ENCODE measurements around the gene CHD3. TPM values are rescaled to one million over a fixed set of nuclear protein-coding genes. Genes with fewer than 3 reads are reported as not detected.
A peak's percentile ranks its signal among the peaks of the same experiment; 100 is the strongest.

The CHD3 gene
- total RNA-seq, 2 donors from 2014 or later: 80.6 to 171 TPM

DNA sequence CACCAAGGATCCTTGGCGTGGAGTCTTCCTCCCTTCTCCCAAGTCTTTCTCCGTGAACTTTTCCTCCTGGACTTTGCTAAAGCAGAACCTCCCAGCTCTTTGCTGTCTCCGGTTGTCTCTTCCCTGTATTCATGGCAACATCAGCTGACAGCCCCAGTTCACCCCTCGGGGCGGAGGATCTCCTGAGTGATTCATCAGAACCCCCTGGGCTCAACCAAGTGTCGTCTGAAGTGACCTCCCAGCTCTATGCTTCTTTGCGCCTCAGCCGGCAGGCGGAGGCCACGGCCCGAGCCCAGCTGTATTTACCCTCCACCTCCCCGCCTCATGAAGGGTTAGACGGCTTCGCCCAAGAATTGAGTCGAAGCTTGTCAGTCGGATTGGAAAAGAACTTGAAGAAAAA lies 44.4 kb downstream of the CHD3 start:
- H3K27ac ChIP-seq: peak overlapping the region in 1 of 2 donors; percentile 72
- peaks cover 10% of the 10 kb centered on the region for H3K36me3 ChIP-seq
- TF ChIP-seq, protein P1, sequence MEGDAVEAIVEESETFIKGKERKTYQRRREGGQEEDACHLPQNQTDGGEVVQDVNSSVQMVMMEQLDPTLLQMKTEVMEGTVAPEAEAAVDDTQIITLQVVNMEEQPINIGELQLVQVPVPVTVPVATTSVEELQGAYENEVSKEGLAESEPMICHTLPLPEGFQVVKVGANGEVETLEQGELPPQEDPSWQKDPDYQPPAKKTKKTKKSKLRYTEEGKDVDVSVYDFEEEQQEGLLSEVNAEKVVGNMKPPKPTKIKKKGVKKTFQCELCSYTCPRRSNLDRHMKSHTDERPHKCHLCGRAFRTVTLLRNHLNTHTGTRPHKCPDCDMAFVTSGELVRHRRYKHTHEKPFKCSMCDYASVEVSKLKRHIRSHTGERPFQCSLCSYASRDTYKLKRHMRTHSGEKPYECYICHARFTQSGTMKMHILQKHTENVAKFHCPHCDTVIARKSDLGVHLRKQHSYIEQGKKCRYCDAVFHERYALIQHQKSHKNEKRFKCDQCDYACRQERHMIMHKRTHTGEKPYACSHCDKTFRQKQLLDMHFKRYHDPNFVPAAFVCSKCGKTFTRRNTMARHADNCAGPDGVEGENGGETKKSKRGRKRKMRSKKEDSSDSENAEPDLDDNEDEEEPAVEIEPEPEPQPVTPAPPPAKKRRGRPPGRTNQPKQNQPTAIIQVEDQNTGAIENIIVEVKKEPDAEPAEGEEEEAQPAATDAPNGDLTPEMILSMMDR (IDR thresholded peaks at IDR 0.05): no peak
- no peaks in the 10 kb centered on the region for H3K27me3 ChIP-seq (replicated peaks; ENCODE audit: insufficient read depth)
- no peak for ATAC-seq (ENCODE audit: insufficient number of reproducible peaks, low FRiP score, low read depth)
- H3K9me3 ChIP-seq: no peaks in the 10 kb centered on the region
- no peak for DNase-seq (ENCODE audit: low spot score)
- peak overlapping the region; percentile 98 for H3K4me3 ChIP-seq
- H3K4me1 ChIP-seq (ENCODE audit: control insufficient read depth in 1 of 2, low read depth in 2 of 2): peaks cover 14 to 28% of the 10 kb centered on the region in 2 donors

DNA sequence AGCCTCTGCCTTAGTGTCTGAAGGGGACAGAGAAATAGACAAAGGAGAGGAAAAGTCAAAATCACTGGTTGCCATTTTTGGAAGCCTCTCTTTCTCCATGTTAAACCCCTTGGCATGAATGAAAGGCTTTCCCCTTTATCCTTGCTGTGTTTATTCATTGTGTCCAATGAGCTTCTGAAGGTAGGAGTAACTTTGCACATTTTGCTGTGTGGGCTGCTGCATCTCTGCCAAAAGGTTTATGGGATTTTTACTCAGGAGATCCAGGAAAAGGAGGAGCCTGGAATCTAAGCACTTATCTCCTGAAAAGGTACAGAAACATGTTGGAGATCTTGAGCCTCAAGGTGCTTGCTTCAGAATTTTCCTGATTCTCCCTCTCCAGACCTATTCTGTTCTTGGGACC lies 47.3 kb downstream of the CHD3 start:
- ATAC-seq (ENCODE audit: insufficient number of reproducible peaks, low FRiP score, low read depth) (no peak), DNase-seq (ENCODE audit: low spot score) (no peak)
- TF ChIP-seq, protein P1 (IDR thresholded peaks at IDR 0.05): no peak
- Histone ChIP-seq H3K27ac (no peak overlapping the region), H3K4me3 (no peak overlapping the region), H3K4me1 (ENCODE audit: control insufficient read depth in 1 of 2, low read depth in 2 of 2) (peaks cover 14 to 25% of the 10 kb centered on the region in 2 donors), H3K36me3 (peaks cover 24% of the 10 kb centered on the region), H3K27me3 (replicated peaks; ENCODE audit: insufficient read depth) (no peaks in the 10 kb centered on the region), H3K9me3 (no peaks in the 10 kb centered on the region)

DNA sequence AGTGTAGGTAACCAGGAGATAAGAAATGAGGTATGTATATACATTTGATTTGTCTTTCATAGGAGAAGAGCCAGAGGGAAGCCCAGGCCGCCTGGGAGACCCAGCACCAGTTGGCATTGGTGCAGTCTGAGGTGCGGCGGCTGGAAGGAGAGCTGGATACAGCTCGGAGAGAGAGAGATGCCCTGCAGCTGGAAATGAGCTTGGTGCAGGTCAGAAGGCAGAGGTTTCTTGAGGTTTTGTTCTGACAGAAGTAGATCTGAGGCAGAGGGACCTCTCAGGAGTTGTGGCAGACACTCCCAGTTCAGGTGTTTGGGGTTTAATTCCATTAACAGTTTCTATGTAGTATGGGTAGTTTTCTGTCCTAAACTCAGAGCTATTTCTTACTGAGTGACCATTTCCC lies 51.4 kb downstream of the CHD3 start:
- no peaks in the 10 kb centered on the region for H3K4me1 ChIP-seq (ENCODE audit: control insufficient read depth in 1 of 2, low read depth in 2 of 2)
- TF ChIP-seq, protein P1 (IDR thresholded peaks at IDR 0.05): no peak
- no peak overlapping the region for H3K4me3 ChIP-seq
- H3K27me3 ChIP-seq (replicated peaks; ENCODE audit: insufficient read depth): no peaks in the 10 kb centered on the region
- DNase-seq (ENCODE audit: low spot score): no peak
- no peaks in the 10 kb centered on the region for H3K9me3 ChIP-seq
- H3K36me3 ChIP-seq: peaks cover 47% of the 10 kb centered on the region
- no peak overlapping the region for H3K27ac ChIP-seq
- ATAC-seq (ENCODE audit: insufficient number of reproducible peaks, low FRiP score, low read depth): no peak

DNA sequence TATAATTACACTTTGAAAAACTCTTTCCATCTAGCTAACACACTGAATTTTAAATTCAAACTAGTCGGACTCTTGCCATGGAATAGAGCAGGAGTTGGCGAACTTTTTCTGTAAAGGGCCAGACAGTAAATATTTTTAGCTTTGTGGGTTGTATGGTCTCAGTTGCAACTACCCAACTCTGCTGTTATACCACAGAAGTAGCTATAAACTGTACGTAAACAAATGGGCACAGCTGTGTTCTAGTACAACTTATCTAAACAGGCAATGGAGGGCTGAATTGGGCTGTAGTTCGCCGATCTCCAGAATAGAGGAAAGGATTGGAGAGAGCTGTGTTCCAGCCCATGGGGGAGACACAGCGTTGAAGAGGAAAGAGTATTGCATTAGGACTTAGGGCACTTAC lies 52.2 kb downstream of the CHD3 start:
- Histone ChIP-seq H3K27ac (no peak overlapping the region), H3K9me3 (no peaks in the 10 kb centered on the region), H3K4me3 (no peak overlapping the region), H3K36me3 (peaks cover 50% of the 10 kb centered on the region), H3K27me3 (replicated peaks; ENCODE audit: insufficient read depth) (no peaks in the 10 kb centered on the region), H3K4me1 (ENCODE audit: control insufficient read depth in 1 of 2, low read depth in 2 of 2) (no peaks in the 10 kb centered on the region)
- no peak for ATAC-seq (ENCODE audit: insufficient number of reproducible peaks, low FRiP score, low read depth)
- TF ChIP-seq, protein P1 (IDR thresholded peaks at IDR 0.05): no peak
- DNase-seq (ENCODE audit: low spot score): no peak

DNA sequence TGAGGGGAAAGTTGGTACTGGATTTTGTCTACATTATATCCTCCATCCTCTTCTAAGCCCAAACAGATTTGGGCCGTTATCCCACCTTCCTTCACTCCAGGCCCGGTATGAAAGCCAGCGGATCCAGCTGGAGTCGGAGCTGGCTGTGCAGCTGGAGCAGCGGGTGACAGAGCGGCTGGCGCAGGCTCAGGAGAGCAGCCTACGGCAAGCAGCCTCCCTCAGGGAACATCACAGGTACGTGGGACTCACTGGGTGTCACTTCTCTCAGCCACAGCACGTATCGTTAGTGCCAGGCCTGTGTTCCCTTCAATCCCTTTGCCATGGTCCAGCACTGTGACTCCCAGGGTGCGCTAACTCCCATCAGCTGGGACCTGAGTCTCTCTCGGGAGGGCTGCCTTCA lies 54.7 kb downstream of the CHD3 start:
- TF ChIP-seq, protein P1 (IDR thresholded peaks at IDR 0.05): no peak

More for the DNA sequence above, 54.7 kb downstream of the CHD3 start:
- Histone ChIP-seq H3K4me1 (ENCODE audit: control insufficient read depth in 1 of 2, low read depth in 2 of 2) (no peaks in the 10 kb centered on the region), H3K4me3 (no peak overlapping the region), H3K27me3 (replicated peaks; ENCODE audit: insufficient read depth) (no peaks in the 10 kb centered on the region), H3K27ac (no peak overlapping the region), H3K36me3 (peaks cover 65% of the 10 kb centered on the region), H3K9me3 (no peaks in the 10 kb centered on the region)
- DNase-seq (ENCODE audit: low spot score) (no peak), ATAC-seq (ENCODE audit: insufficient number of reproducible peaks, low FRiP score, low read depth) (no peak)
